ENCODE measurements around the gene RAB1A. TPM values are rescaled to one million over a fixed set of nuclear protein-coding genes. Genes with fewer than 3 reads are reported as not detected.
A peak's percentile ranks its signal among the peaks of the same experiment; 100 is the strongest.

The RAB1A gene
- total RNA-seq, 1 donor from 2014 or later = 113 TPM

DNA sequence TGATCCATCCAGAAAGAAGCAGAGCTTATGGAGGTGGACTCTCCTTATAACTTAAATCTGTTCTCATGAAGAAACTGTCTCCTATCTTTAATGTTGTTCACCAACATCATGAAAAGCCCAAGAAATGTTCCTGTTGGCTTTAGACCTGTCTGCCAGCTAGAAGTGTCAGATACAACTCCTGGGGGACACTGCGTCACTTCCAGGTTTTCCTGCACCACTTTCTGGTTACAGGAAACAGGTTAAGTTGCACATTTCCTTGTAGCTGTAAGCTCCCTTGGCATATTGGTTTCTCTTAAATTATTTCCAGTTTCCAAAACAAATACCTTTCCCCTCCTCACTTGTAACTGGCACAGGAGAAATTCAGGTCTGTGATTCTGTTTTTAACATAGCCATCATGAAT is 70.8 kb downstream of the RAB1A start:
- ATAC-seq = no peak

DNA sequence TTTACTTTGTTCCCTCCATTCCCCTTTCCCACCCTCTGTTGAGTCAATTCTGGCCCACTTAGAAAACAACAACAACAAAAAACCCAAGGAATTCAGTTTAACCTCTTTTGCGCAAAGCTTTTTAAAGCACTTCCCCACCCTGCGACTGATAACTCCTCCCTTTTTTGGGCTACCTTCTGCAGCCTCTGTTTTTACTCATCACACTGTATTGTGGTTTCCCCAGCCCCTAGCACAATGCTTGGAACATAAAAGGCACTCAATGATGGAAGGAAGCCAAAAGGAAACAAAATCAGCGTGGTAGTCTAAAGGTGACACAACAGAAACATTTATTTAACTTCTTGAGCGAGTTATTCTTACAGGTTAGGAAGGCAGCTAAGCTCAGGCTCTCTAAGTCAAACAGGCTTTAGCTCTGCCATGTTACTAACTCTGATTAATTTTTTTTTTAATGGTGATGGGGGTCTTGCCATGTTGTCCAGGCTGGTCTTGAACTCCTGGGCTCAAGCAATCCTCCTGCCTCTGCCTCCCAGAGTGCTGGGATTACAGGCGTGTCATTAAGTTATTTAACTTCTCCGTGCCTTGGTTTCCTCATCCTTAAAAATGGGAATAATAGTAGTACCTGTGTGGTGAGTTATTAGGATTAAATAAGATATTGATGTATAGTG is 72.4 kb downstream of the RAB1A start:
- ATAC-seq = peak; percentile 38

DNA sequence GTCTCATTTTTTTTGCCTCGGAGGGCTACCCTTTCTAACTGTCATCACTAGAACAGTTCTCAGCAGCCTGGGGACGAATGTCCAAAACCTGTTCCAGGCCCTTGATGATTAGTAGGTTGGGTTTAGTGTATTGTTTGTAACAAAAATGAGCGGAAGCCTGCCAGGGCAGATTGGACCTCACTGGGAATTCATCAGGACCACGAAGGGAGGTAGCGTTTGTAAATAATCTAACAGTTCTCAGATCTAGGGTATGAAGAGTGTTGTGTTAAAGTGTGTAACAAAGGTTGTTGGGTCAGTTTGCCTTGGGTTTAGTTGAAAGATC is 72.9 kb downstream of the RAB1A start:
- ATAC-seq = no peak

DNA sequence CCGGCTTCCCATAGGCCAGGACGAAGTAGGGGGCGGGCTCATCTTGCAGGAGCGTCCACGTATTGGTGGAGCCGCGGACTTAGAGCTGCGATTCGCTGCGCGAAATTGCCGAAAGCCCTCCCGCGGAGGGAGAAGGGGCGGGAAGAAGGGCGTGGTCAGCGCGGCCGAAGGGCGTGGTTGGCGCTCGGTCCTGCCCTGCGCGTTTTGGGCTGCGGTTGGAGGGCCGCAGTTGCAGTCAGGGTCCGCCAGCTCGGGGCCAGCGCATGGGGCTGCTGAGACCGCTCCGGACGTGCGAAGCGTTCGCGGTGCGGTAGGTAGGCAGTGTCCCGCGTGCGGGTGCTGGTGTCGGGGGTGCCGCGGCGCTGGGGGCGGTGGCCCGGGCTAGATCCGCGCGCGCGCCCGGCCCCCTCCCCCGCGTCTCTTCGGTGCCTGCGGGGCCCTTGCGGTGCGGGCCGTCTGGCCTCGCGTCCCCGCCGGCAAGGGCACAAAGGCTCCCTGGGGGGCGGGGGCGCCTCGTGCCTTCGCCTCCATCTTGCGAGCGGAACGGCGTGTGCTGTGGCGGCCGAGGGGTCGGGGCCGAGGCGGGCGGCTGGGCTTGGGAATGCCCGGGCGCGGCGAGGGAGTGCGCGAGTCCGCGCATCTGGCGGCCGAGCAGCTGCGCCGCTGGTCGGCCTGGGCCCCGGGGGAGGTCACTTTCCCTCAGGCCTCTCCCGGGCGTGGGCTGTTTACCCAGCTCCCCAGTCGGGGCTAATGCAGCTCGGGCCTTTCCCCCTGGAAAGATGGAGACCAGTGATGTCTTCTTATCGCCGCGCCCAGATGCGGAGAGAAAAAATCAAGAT is 73.5 kb downstream of the RAB1A start, which contains the start of gene CEP68:
Gene CEP68, plus strand, starts transcription at position 202 of the 839 bp plus-strand sequence. CDS start 13,029 bp downstream, outside the sequence.
- ATAC-seq = peak; percentile 97

DNA sequence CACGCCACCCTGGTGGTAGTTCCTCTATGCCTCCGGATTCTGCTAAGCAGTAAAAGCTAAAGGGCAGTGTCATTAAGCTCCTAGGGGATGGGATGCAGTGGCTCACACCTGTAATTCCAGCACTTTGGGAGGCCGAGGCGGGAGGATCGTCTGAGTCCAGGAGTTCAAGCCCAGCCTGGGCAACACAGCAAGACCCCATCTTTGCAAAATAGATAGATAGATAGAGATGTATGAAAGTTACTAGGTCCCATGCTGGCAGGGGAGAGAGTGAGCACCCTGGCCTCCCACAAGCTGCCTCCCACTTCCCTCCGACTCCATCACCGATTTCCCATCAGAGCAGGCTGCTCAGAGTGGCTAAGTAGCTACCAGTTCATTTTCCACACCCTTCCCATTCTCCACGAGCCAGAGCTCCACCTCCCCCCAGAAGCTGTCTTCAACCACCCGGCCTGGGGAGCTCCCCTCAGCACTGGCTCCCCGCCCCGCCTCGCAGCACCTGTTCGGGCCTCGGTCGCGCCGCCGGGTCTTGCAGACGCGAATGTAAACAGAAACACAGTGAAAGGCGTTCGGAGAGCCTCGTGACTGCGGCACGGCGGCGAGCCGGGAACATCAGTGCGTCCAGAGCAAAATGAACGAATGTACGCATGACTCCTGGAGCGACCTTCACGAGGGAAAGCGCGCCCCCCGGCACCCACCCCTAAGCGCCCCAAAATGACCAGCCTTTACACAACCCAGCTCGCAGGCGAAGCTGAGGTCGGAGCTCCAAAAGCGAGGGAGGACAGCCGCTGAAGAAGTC is 74.3 kb downstream of the RAB1A start:
- ATAC-seq = peak; percentile 29

DNA sequence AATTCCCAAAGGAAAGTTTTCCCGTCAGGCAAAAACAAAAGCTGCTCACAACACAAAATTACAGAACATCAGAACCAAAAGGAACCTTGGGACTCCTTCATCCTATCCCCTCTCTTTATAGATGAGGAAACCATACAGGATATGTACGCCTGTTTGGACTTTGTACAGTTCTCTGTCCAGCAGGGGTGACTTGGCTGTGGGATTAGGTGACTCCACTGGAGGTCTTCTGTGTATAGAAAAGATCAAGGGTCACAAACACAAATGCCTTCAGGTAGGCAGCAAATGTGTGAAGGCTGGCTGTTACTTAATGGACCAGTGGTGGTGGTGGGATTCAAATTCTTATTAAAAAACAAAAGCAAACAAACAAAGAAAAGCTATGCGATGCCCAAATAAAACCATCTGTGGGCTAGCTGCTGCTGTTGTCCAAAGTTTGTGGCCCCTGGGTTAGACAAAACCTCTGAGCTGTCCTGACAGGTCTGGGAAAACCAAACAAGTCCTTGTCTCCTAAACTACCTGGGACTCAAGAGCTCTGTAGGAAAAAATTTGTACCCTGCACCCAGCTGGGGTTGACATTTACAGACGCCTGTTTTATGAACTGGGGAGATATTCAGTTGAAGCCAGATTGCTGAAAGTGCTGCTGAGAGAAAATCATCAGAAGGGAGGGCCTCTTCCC is 75.0 kb downstream of the RAB1A start:
- ATAC-seq = no peak

DNA sequence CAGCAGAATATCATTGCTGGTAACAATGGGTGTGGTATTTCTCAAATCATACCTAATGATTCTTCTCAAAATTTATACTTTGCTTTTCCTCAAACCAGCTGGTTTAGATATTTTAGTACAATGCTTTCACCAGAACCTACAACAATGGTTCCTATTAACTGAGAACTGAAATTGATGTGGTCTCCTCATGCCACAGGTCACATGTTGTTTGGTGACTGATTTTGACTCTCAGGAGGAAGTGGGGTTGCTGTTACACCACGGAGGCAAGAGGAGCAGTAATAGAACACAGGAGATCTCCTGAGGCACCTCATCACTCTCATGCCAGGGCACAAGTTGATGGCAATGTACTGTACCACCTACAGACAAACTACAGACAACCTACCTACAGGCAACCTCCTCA is 76.7 kb downstream of the RAB1A start:
- ATAC-seq = no peak

DNA sequence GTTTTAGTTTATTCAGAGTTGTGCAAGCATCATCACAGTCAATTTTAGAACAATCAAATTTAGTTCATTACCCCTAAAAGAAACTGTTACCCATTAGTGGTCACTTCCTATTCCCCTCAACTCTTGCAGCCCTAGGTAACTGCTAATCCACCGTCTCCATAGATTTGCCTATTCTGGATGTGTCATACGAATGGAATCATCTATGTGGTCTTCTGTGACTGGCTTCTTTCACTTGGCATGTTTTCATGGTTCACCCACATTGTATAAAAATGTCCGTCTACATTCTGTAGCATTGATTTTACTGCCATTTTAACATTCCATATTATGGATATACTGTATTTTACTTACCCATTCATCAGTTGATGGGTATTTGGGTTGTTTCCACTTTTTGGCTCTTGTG is 79.0 kb downstream of the RAB1A start:
- ATAC-seq = no peak

DNA sequence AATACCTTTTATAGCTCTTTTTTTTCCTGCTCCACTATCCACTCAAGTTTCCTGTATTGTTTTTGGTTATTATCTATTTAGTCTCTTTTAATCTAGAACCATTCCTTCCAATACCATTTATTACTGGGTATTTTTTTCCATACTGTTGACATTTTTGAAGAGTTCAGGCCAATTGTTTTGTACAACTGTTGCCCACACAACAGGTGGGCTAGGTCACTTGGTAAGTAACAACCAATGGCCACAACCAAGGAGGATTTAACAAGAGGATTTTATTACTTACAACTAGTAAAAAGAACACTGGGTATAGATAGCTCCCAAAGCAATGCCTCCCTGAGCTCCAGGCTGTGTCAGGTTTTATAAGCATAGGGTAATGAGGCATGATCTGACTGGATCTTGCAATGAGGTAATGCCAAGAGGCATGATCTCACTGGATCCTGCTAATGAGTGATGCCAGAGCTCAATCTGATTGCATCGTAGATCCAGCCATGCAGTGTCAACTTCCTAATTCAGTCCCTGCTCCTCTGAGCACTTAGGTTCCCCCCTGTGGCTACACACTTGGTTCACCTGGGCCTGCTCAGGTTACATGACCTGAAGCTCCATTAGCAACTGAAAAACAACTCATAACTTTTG is 80.8 kb downstream of the RAB1A start:
- ATAC-seq = peak; percentile 43

DNA sequence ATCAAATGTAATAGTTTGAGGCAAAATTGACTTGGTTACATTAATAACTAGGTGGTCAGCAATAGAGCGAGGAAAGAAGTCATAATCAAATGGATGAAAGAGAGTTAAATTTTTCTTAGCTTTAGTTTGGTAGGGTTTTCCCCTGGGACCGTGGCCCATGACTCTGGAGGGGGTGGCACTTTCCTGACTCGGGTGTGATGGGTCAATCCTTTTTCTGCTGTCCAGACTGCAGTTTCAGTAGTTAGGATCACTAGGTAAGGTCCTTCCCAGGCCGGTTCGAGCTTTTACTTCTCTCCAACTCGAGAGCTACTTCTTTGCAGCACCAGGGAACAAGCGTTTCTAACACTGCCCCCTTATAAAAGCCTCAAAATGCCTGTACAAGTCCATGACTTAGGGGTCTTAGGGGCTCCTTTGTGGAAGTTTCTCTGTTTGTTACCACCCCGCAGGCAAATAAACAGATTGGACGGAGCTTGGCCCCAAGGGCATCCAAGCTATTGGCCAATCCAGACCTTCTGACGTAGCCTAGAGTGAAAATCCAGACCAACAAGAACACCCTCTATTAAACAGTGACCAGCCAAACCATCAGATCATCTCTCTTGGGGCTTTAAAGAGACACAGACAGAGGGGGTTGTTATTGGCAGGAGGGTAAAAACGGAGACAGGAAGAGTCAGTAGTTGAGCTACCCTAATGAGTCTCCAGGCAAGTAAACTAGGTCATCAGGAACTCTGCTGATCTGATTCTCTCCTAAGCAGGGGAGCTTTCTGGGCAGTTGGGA is 83.1 kb downstream of the RAB1A start:
- no peak for ATAC-seq

DNA sequence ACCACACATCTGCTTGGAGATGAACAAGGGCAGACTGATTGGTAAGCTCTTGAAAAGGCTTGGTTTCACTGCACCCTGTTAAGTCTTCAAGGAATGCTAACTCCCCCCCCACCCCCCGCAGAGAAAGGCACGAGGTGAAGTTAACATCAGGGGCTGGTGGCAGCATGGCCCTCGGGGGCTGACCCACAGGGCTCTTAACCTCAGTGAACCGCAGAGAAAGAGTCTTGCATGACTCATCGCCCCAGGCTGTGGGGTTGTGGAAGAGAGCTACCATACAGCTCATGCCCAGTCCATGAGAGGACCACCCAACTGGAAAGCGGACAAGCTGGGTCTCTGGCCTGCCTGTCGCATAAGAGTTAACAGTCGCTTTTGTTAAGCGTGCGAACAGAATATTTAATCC is 84.3 kb downstream of the RAB1A start:
- ATAC-seq = no peak

DNA sequence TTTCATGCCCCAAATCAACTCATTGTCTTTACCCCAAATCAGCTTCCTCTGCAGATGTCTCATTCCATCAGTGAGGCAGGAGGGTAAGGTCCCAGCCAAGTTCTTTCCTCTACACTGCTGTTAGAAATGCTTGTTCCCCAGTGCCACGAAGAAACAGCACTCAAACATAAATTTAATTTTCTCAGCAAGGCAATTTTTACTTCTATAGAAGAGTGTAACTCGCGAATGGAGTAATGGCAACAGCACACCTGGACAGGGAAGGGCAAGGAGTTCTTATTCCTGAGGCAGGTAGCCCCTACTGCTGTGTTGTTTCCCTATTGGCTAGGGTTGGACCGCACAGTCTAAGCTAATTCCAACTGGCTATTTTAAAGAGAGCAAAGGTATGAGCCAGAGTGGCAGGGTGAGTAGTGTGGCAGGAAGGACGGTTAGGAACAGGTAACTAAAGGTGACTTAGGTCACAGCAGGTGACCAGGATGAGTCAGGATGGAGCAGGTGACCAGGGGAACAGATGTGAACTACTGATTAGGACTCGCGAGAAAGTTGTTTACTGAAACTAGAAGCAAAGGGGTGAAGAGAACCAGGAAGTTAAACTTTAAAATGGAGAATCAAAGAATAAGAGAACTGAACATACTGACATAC is 85.7 kb downstream of the RAB1A start:
- no peak for ATAC-seq

DNA sequence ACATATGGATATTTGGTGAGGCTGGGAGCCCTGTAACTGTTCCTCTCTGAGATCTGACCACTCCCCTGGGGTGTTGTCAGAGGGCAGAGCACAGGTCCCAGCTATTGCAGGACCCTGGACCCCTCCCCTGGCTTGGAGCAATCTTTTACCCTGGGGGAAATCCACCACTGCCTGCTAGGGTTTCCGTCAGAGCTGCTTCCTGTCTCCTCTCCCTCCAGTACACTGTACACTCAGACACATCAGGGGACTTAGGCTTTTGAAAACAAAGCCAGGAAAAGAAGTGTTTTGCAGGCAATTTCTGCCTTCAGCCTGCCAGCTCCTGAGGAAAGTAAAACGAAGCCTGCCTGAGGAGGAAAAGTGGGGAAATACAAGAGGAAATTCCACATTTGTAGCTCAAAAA is 86.9 kb downstream of the RAB1A start:
- no peak for ATAC-seq

DNA sequence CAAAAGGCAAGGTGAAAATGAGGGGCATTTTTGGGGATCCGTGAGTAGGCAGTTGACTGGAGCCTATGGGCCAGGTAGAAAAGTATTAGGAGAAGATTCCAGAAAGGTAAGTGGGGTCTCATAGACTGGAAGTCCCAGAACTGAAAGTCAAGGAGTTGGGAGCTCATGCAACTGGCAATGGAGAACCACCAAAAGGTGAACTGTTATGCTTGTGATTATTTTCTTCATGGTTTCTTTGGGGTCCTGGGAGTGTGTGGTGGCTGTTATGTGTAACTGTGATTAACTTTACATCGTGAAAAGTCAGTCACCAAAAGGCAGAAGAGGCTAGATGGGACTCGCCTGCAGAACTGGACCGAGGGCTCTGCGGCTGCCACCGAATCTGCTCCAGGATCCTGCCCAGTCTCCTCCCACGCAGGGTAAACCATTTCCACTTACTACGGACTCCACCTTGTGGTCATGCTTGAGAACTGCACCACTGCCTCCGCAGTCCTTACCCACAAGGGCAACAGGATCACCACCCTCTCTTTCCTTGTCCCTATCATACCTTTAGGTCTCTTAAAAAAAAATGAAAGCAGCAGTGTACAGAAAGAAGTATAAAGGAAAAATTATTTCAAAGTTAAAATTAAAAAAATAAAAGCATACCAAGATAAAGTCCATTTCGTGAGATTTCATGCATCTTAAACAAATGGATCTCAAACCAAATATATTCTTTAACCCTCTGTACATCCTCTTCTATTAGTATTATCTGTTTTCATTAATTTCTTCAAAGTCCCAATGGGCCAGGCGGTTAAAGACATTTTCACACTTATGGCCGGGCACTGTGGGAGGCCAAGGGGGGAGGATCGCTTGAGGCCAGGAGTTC is 89.3 kb downstream of the RAB1A start:
- peak; percentile 97 for ATAC-seq

DNA sequence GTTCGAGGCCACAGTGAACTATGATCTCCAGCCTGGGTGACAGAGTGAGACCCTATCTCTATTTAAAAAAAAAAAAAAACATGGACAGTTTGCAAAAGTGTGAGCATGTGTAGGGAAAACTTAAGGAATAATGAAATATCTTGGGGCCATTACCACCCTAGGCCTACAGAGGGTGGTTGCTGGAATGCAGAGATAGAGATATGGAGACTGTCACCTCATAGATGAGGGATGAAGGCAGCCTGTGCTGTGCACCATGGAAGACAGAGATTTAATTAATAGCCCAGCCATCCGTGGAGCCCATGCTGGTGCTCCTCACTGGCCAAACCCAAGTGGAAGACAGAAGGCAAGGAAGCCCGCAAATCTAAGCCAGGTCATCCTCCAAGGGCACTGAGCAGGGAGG is 90.3 kb downstream of the RAB1A start:
- no peak for ATAC-seq

DNA sequence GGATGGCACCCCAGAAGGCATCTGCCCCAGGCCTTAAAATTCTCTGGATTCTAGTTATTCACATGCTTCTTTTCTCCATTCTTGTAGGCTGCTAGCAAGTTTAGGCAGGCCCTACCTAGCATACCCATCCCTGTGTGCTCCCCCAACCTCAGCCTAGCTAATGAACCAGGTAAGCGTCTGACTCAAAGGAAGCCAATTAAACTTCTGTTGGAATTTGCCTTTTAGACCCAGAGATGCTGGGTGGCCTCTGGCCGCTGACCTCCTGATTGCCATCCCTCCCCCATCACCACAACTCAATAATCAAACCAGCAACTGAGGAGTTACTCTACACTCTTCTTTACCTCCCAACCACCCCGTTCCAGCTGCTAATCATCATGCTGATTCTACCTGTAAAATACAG is 92.7 kb downstream of the RAB1A start:
- ATAC-seq = no peak
